GM19324 (cell line): ENCODE data around the gene MTRR.

Experiments used
- ATAC-seq: cut with Tn5 transposase; IDR thresholded peaks from one replicate; pipeline ENCODE4 v1.9.1; 2021; ENCODE audit warnings: mild to moderate bottlenecking, moderate library complexity; ENCODE audit not compliant: unreplicated experiment, low FRiP score

The MTRR gene

GRCh38 chr5:7856855-7857254, 12.1 kb upstream of the MTRR start:
- no peak for ATAC-seq

- no peak for ATAC-seq
Measured at GRCh38 chr5:7857361-7857760, 11.6 kb upstream of the MTRR start.

- no peak for ATAC-seq
Measured at GRCh38 chr5:7857926-7858632, 10.9 kb upstream of the MTRR start.

- no peak for ATAC-seq
Measured at GRCh38 chr5:7866196-7866595, 2.8 kb upstream of the MTRR start.

- ATAC-seq, result no peak
Measured at GRCh38 chr5:7867260-7867659, 1.7 kb upstream of the MTRR start.

- no peak for ATAC-seq
Measured at GRCh38 chr5:7868427-7868772, 548 bp upstream of the MTRR start.

GRCh38 chr5:7869474-7870136, 657 bp downstream of the MTRR start:
- ATAC-seq, result peak; percentile 30

GRCh38 chr5:7871653-7872052, 2.7 kb downstream of the MTRR start:
- no peak for ATAC-seq

GRCh38 chr5:7872517-7873130, 3.7 kb downstream of the MTRR start:
- ATAC-seq, result no peak

- no peak for ATAC-seq
Measured at GRCh38 chr5:7873216-7873615, 4.3 kb downstream of the MTRR start.

GRCh38 chr5:7874639-7875038, 5.7 kb downstream of the MTRR start:
- ATAC-seq, result no peak

GRCh38 chr5:7875151-7875550, 6.2 kb downstream of the MTRR start:
- no peak for ATAC-seq

GRCh38 chr5:7876867-7877266, 7.9 kb downstream of the MTRR start:
- ATAC-seq, result no peak

- ATAC-seq, result no peak
Measured at GRCh38 chr5:7877851-7878250, 8.9 kb downstream of the MTRR start.

- ATAC-seq, result peak; percentile 80
Measured at GRCh38 chr5:7878381-7878873, 9.5 kb downstream of the MTRR start.

GRCh38 chr5:7881091-7881490, 12.1 kb downstream of the MTRR start:
- ATAC-seq, result no peak

- ATAC-seq, result no peak
Measured at GRCh38 chr5:7881816-7882215, 12.9 kb downstream of the MTRR start.

GRCh38 chr5:7882926-7883325, 14.0 kb downstream of the MTRR start:
- ATAC-seq, result no peak

GRCh38 chr5:7884491-7885267, 15.7 kb downstream of the MTRR start:
- no peak for ATAC-seq

GRCh38 chr5:7886849-7887475, 18.0 kb downstream of the MTRR start:
- ATAC-seq, result no peak

- ATAC-seq, result no peak
Measured at GRCh38 chr5:7888901-7889300, 20.0 kb downstream of the MTRR start.
